Measurements from ENCODE around the gene ANLN.
"Not testable (repeated sequence)": the region's sequence is repeated elsewhere in the genome, so short reads cannot be mapped to it uniquely, and the experiment has no call there.

ANLN gene

GRCh38 chr7:36366718-36367560, 22.7 kb upstream of the ANLN start:
- DNase-seq (ENCODE audit: low spot score) = peak; percentile 96
- TF ChIP-seq CTCF (IDR thresholded peaks at IDR 0.05; ENCODE audit: extremely low read depth, missing control alignments) = peak; percentile 95

GRCh38 chr7:36367561-36368077, 22.0 kb upstream of the ANLN start:
- TF ChIP-seq CTCF (IDR thresholded peaks at IDR 0.05; ENCODE audit: extremely low read depth, missing control alignments) = no peak
- no peak for DNase-seq (ENCODE audit: low spot score)

- TF ChIP-seq CTCF (IDR thresholded peaks at IDR 0.05; ENCODE audit: extremely low read depth, missing control alignments) = no peak
- no peak for DNase-seq (ENCODE audit: low spot score)
These were observed 21.2 kb upstream of the ANLN start for GRCh38 chr7:36368496-36368895.

GRCh38 chr7:36369171-36369570, 20.5 kb upstream of the ANLN start:
- DNase-seq (ENCODE audit: low spot score) = no peak
- no peak for TF ChIP-seq CTCF (IDR thresholded peaks at IDR 0.05; ENCODE audit: extremely low read depth, missing control alignments)

GRCh38 chr7:36370046-36370445, 19.6 kb upstream of the ANLN start:
- no peak for TF ChIP-seq CTCF (IDR thresholded peaks at IDR 0.05; ENCODE audit: extremely low read depth, missing control alignments)

GRCh38 chr7:36372156-36372555, 17.5 kb upstream of the ANLN start:
- DNase-seq (ENCODE audit: low spot score) = no peak

More at GRCh38 chr7:36370046-36370445, 19.6 kb upstream of the ANLN start:
- no peak for DNase-seq (ENCODE audit: low spot score)

GRCh38 chr7:36378555-36378954, 11.1 kb upstream of the ANLN start:
- DNase-seq (ENCODE audit: low spot score) = not testable (repeated sequence)

More at GRCh38 chr7:36372156-36372555, 17.5 kb upstream of the ANLN start:
- no peak for TF ChIP-seq CTCF (IDR thresholded peaks at IDR 0.05; ENCODE audit: extremely low read depth, missing control alignments)

All from GM20000 (cell line).